ENCODE measurements around the gene ELOVL6.
"Not testable (repeated sequence)": the region's sequence is repeated elsewhere in the genome, so short reads cannot be mapped to it uniquely, and the experiment has no call there.

The ELOVL6 gene

DNA sequence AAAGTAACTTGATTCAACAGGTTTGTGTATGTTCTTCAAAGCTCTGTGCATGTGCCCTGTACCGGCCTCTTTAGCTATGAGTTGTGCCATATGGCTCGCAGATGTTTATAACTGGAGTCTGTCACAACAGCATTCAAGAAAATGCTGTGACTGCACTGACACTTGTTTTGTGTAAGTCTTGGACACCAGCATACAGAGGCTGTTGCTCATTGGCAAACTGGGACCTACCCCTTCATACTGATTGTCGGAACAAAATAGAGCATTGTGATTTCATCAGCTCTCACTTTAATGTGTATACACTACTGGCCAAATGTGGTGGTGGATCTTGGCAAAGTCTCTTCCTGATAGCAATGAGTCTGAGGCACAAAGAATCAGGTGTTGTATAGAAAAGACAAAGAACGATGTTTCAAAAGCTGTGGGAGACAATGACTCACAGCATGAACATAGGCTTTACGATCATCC is 151.8 kb downstream of the ELOVL6 start:
- no peaks in the 10 kb centered on the region for H3K36me3 ChIP-seq (ENCODE audit: control insufficient read depth, insufficient read depth, low read length)
- H2BK120ac ChIP-seq (ENCODE audit: low read depth, low read length) = no peak overlapping the region
- no peaks in the 10 kb centered on the region for H3K4me1 ChIP-seq (ENCODE audit: control insufficient read depth, low read depth, low read length)
- no peak overlapping the region for H2BK15ac ChIP-seq (replicated peaks; ENCODE audit: low read depth)
- H4K8ac ChIP-seq (ENCODE audit: low read depth, low read length) = no peak overlapping the region
- no CpG with 5 or more reads among the region's 5 CpGs for WGBS (ENCODE audit: extremely low coverage, insufficient coverage, low lambda C conversion rate)
- H3K79me1 ChIP-seq (ENCODE audit: low read length) = no peaks in the 10 kb centered on the region
- H2BK5ac ChIP-seq (ENCODE audit: low read length) = no peak overlapping the region
- no peak overlapping the region for H3K23ac ChIP-seq (ENCODE audit: low read length)
- no peak overlapping the region for H3K18ac ChIP-seq (ENCODE audit: low read length)
- no peak for DNase-seq
- no peak overlapping the region for H3K56ac ChIP-seq (ENCODE audit: low read length)
- no peak overlapping the region for H3K27ac ChIP-seq (ENCODE audit: low read depth, low read length)
- H4K5ac ChIP-seq (ENCODE audit: low read length) = no peak overlapping the region
- H3K4me2 ChIP-seq (ENCODE audit: low read length) = no peak overlapping the region
- no peak overlapping the region for H3K4ac ChIP-seq (ENCODE audit: low read depth, low read length)
- no peak overlapping the region for H3K9ac ChIP-seq (ENCODE audit: low read length)
- no peaks in the 10 kb centered on the region for H3K79me2 ChIP-seq (ENCODE audit: control insufficient read depth, insufficient read depth, low read length)
- H3K4me3 ChIP-seq (ENCODE audit: low read length) = no peak overlapping the region
- no peaks in the 10 kb centered on the region for H3K27me3 ChIP-seq (ENCODE audit: insufficient read depth, low read length, poor library complexity)
- no peak overlapping the region for H2AK5ac ChIP-seq (ENCODE audit: low read length)

- no peak overlapping the region for H2BK120ac ChIP-seq (ENCODE audit: low read depth, low read length)
- peak overlapping the region; percentile 40 for H3K4ac ChIP-seq (ENCODE audit: low read depth, low read length)
- DNase-seq = peak; percentile 21
- no peak overlapping the region for H3K4me3 ChIP-seq (ENCODE audit: low read length)
- H3K27me3 ChIP-seq (ENCODE audit: insufficient read depth, low read length, poor library complexity) = no peaks in the 10 kb centered on the region
- no peak overlapping the region for H3K9ac ChIP-seq (ENCODE audit: low read length)
- H3K36me3 ChIP-seq (ENCODE audit: control insufficient read depth, insufficient read depth, low read length) = no peaks in the 10 kb centered on the region
- no CpG with 5 or more reads among the region's 13 CpGs for WGBS (ENCODE audit: extremely low coverage, insufficient coverage, low lambda C conversion rate)
- H2BK5ac ChIP-seq (ENCODE audit: low read length) = no peak overlapping the region
- H3K18ac ChIP-seq (ENCODE audit: low read length) = no peak overlapping the region
- H4K5ac ChIP-seq (ENCODE audit: low read length) = no peak overlapping the region
- H3K23ac ChIP-seq (ENCODE audit: low read length) = no peak overlapping the region
- H4K8ac ChIP-seq (ENCODE audit: low read depth, low read length) = no peak overlapping the region
- H2AK5ac ChIP-seq (ENCODE audit: low read length) = no peak overlapping the region
- H3K27ac ChIP-seq (ENCODE audit: low read depth, low read length) = no peak overlapping the region
- H3K56ac ChIP-seq (ENCODE audit: low read length) = no peak overlapping the region
- no peaks in the 10 kb centered on the region for H3K79me1 ChIP-seq (ENCODE audit: low read length)
- H3K4me1 ChIP-seq (ENCODE audit: control insufficient read depth, low read depth, low read length) = no peaks in the 10 kb centered on the region
- H2BK15ac ChIP-seq (replicated peaks; ENCODE audit: low read depth) = no peak overlapping the region
- no peak overlapping the region for H3K4me2 ChIP-seq (ENCODE audit: low read length)
- no peaks in the 10 kb centered on the region for H3K79me2 ChIP-seq (ENCODE audit: control insufficient read depth, insufficient read depth, low read length)
Observed at GRCh38 chr4:110042545-110043517, 155.6 kb downstream of the ELOVL6 start.

DNA sequence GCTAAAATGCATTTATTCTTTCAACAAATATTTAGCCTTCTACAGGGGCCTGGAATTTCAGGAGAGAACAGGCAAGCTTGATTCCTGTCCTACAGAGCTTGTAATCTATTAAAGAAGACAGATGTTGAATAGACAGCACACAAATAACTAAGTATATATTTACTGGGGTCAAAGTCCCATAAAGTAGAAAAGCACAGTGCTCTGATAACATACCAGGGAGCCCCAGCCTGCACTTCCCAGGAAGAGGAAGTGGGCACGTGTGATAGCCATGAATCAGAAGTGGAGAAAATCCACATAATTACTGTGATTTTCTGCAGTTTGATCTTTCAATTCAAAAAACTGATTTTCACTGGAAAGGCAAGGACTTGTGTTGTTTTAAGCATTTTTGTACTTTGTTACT is 156.7 kb downstream of the ELOVL6 start:
- no peak overlapping the region for H4K5ac ChIP-seq (ENCODE audit: low read length)
- H3K4me2 ChIP-seq (ENCODE audit: low read length) = no peak overlapping the region
- no peak overlapping the region for H3K4me3 ChIP-seq (ENCODE audit: low read length)
- H4K8ac ChIP-seq (ENCODE audit: low read depth, low read length) = no peak overlapping the region
- H2BK15ac ChIP-seq (replicated peaks; ENCODE audit: low read depth) = no peak overlapping the region
- no peak overlapping the region for H3K27ac ChIP-seq (ENCODE audit: low read depth, low read length)
- WGBS (ENCODE audit: extremely low coverage, insufficient coverage, low lambda C conversion rate) = no CpG with 5 or more reads among the region's 1 CpG
- no peak overlapping the region for H2BK5ac ChIP-seq (ENCODE audit: low read length)
- no peak overlapping the region for H3K18ac ChIP-seq (ENCODE audit: low read length)
- H3K9ac ChIP-seq (ENCODE audit: low read length) = no peak overlapping the region
- H3K27me3 ChIP-seq (ENCODE audit: insufficient read depth, low read length, poor library complexity) = no peaks in the 10 kb centered on the region
- no peak overlapping the region for H3K23ac ChIP-seq (ENCODE audit: low read length)
- no peak overlapping the region for H3K56ac ChIP-seq (ENCODE audit: low read length)
- H3K4ac ChIP-seq (ENCODE audit: low read depth, low read length) = no peak overlapping the region
- H2AK5ac ChIP-seq (ENCODE audit: low read length) = no peak overlapping the region
- H3K36me3 ChIP-seq (ENCODE audit: control insufficient read depth, insufficient read depth, low read length) = no peaks in the 10 kb centered on the region
- no peaks in the 10 kb centered on the region for H3K79me1 ChIP-seq (ENCODE audit: low read length)
- H3K79me2 ChIP-seq (ENCODE audit: control insufficient read depth, insufficient read depth, low read length) = no peaks in the 10 kb centered on the region
- H3K4me1 ChIP-seq (ENCODE audit: control insufficient read depth, low read depth, low read length) = no peaks in the 10 kb centered on the region
- DNase-seq = no peak
- H2BK120ac ChIP-seq (ENCODE audit: low read depth, low read length) = no peak overlapping the region

DNA sequence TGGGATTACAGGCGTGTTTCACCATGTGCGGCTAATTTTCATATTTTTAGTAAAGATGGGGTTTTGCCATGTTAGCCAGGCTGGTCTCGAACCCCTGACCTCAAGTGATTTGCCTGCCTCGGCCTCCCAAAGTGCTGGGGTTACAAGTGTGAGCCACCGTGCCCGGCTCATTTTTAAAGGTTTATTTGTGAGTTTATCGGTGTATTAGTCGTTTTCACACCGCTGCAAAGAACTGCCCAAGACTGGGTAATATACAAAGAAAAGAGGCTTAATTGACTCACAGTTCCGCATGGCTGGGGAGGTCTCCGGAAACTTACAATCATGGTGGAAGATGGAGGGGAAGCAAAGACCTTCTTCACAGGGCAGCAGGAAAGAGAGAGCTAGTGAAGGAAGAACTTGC is 159.3 kb downstream of the ELOVL6 start:
- H3K23ac ChIP-seq (ENCODE audit: low read length); H2BK15ac ChIP-seq (replicated peaks; ENCODE audit: low read depth); H3K4me1 ChIP-seq (ENCODE audit: control insufficient read depth, low read depth, low read length); H3K36me3 ChIP-seq (ENCODE audit: control insufficient read depth, insufficient read depth, low read length); H3K27me3 ChIP-seq (ENCODE audit: insufficient read depth, low read length, poor library complexity); H2BK120ac ChIP-seq (ENCODE audit: low read depth, low read length); DNase-seq; H3K4ac ChIP-seq (ENCODE audit: low read depth, low read length); H2BK5ac ChIP-seq (ENCODE audit: low read length); H3K4me3 ChIP-seq (ENCODE audit: low read length); H3K79me2 ChIP-seq (ENCODE audit: control insufficient read depth, insufficient read depth, low read length); H3K79me1 ChIP-seq (ENCODE audit: low read length); H3K18ac ChIP-seq (ENCODE audit: low read length); H3K9ac ChIP-seq (ENCODE audit: low read length); H4K8ac ChIP-seq (ENCODE audit: low read depth, low read length); H2AK5ac ChIP-seq (ENCODE audit: low read length); H3K4me2 ChIP-seq (ENCODE audit: low read length); H4K5ac ChIP-seq (ENCODE audit: low read length); H3K56ac ChIP-seq (ENCODE audit: low read length); H3K27ac ChIP-seq (ENCODE audit: low read depth, low read length): not testable (repeated sequence)
- WGBS (ENCODE audit: extremely low coverage, insufficient coverage, low lambda C conversion rate) = no CpG with 5 or more reads among the region's 11 CpGs

DNA sequence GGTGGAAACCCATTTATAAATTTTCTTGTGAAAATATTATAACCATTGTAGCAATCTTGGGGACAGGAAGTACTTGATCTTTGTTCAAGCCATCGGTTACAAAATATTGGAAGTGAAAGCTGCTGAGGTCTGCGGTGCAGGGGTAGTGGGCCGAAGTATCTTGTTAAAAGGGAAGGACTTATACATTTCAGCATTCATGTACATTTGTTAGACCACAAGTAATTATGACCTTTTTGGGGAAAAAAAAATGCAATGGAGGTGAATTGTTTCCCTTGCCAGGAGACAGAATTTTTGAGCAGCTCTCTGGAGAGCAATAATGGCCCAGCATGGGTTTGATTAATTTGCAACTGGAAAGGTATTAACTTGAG is 164.4 kb downstream of the ELOVL6 start:
- Histone ChIP-seq H2BK15ac (replicated peaks; ENCODE audit: low read depth) (no peak overlapping the region), H3K4me2 (ENCODE audit: low read length) (no peak overlapping the region), H3K27ac (ENCODE audit: low read depth, low read length) (no peak overlapping the region), H2AK5ac (ENCODE audit: low read length) (no peak overlapping the region), H3K79me1 (ENCODE audit: low read length) (no peaks in the 10 kb centered on the region), H4K8ac (ENCODE audit: low read depth, low read length) (no peak overlapping the region), H3K4me3 (ENCODE audit: low read length) (no peak overlapping the region), H3K4me1 (ENCODE audit: control insufficient read depth, low read depth, low read length) (no peaks in the 10 kb centered on the region), H3K23ac (ENCODE audit: low read length) (no peak overlapping the region), H2BK5ac (ENCODE audit: low read length) (no peak overlapping the region), H3K56ac (ENCODE audit: low read length) (no peak overlapping the region), H3K27me3 (ENCODE audit: insufficient read depth, low read length, poor library complexity) (no peaks in the 10 kb centered on the region), H3K79me2 (ENCODE audit: control insufficient read depth, insufficient read depth, low read length) (no peaks in the 10 kb centered on the region), H3K36me3 (ENCODE audit: control insufficient read depth, insufficient read depth, low read length) (no peaks in the 10 kb centered on the region), H3K4ac (ENCODE audit: low read depth, low read length) (no peak overlapping the region), H2BK120ac (ENCODE audit: low read depth, low read length) (no peak overlapping the region), H4K5ac (ENCODE audit: low read length) (no peak overlapping the region), H3K9ac (ENCODE audit: low read length) (no peak overlapping the region), H3K18ac (ENCODE audit: low read length) (no peak overlapping the region)
- DNase-seq = no peak
- no CpG with 5 or more reads among the region's 3 CpGs for WGBS (ENCODE audit: extremely low coverage, insufficient coverage, low lambda C conversion rate)

All from mesendoderm (in vitro differentiated cells).